ENCODE data around the gene RNASET2.
"Not testable (repeated sequence)": the region's sequence is repeated elsewhere in the genome, so short reads cannot be mapped to it uniquely, and the experiment has no call there.

The RNASET2 gene

DNA sequence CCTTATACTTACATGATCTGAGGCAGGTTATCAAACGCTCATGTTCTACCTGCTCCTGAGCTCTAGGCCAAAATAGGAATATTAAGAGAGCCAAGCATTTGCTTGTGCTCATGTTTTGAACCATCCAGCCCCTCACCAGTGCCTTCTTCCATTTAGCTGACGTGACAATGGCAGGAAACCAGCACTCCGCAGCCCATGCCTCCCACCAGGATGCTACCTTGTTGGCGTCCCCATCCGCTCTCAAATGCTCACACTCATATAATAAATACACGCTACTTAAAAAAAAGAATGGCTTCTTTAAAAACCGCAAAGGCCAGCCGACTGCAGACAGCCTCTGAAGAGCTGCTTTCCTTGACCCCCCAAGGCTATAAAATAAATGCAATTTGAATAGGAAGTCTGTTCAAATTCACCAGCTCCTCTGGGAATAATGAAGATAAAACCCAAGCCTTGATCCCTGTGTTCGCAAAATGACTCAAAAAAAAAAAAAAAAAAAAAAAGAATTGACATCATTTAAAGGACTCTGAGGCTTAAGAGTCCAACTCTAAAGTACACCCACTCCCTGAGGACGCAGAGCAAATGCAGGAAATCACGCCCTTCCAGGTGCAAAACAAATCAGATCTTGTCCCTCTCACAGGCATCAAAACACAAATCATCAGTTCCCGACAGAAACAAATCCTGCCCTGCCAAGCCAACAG is 29.0 kb downstream of the RNASET2 start:
- no peak for ATAC-seq

DNA sequence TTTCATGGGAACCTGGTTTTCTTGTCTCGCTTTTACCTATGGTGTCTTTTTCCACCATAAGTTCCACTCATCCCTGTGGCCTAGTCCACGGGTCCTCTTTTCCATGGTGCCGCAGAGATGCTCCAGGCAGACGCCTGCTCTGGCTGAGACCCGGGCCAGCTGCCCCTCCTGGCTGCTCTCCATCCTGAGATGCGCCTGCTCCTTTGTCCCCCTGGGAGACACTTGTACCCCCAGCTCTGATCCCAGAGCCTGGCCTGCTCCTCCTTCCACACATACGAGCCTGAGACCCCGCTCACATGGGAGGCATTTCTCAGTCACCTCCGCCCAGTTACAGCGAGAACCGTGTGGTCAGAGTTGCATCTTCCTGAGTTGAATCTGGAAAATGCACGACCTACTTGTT is 29.6 kb downstream of the RNASET2 start:
- ATAC-seq = no peak

DNA sequence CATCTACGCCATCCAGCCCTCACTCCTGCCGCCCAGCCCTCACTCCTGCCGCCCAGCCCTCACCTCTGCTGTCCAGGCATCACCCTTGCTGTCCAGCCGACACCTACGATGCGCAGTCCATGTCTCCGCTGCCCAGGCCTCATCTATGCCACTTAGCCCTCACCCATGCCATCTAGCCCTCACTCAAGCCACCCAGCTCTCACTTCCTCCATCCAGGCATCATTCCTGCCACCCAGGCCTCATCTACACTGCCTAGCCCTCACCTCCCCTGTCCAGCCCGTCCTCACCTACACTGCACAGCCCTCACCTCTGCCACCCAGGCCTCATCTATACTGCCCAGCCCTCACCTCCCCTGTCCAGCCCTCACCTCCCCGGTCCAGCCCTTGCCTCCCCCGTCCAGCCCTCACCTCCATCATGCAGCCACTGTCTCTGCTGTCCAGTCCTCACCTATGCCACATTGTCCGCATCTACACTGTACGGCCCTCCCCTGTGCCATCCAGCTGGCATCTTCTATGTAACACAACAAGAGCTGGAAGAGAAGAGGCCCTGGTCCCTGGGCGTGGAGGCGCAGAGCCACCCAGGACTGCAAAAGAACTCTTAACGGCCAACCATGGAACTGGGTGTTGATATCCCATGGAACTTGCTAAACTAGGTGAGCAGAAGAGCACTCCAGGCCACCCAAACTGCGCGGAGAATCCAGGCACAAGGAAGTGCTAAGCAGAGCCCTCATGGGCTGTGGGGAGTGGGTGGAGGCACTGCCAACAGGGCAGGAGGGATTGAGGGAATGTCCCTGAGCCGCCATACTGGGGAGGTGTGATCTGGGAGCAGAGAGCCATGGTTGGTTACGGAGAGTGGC is 31.0 kb downstream of the RNASET2 start:
- ATAC-seq = no peak

DNA sequence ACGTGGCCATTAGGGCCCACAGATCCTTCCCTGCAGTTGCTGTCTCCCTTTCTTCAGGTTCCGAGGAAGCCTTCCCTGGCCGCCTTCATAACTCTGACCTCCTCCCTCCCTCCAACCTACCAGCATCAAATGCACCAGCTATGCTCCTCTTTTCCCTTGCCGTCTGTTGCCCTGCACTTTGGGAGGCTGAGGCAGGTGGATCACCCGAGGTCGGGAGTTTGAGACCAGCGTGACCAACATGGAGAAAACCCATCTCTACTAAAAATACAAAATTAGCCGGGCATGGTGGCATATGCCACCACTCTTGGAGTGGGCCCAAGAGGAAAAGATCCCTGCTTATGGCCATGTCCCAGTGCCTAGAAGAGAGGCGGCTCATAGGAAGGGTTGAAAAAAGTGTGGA is 31.8 kb downstream of the RNASET2 start:
- ATAC-seq = no peak

DNA sequence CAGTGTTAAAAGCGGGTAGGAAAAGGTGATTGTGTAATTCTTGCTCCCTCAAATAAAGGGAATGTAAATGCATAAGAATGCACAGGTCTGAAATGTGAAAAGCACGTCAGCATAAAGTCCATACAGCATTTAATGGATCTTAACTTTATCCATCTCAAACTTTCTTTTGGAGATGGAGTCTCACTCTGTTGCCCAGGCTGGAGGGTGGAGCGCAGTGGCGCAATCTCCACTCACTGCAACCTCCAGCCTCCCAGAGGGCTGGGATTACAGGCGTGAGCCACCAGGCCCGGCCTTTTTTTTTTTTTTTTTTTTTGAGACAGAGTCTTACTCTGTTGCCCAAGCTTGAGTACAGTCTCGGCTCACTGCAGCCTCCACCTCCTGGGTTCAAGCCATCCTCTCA is 33.4 kb downstream of the RNASET2 start:
- ATAC-seq = no peak

DNA sequence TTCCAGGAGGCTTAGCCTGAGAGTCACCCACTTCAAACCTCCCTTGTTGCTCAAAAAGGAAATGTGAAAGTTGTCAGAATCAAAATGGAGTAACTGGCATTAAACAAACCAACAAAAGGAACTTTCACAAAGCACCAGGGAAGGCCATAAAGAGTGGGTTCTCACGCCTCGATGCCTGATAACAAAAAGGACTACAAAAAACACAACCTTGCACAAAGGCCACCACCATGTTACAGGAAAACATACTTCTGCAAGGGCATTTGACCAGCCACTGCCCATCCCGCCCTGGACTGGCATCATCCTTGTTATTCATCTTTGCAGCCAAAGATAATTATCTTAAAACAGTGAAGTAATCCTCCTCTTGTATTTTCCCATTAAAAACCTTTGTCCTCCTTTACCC is 34.8 kb downstream of the RNASET2 start:
- no peak for ATAC-seq

DNA sequence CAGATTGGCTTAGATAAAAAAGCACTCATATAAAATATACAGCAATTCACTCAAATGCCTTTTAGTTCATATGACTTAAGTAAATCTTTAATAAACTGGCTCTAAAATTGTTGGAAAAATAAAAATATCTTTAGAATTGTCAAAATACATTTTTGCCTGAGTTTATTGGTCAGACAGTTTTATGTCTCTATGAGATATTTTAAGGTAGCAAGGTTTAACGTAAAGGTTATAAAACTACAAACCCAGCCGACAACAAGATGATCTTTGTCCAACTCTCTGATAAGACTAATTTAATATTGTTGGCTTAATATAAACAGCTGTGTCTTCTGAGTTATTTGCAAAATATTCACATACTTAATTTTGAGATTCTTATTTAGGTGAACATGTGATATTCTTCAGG is 39.5 kb downstream of the RNASET2 start:
- ATAC-seq = no peak

DNA sequence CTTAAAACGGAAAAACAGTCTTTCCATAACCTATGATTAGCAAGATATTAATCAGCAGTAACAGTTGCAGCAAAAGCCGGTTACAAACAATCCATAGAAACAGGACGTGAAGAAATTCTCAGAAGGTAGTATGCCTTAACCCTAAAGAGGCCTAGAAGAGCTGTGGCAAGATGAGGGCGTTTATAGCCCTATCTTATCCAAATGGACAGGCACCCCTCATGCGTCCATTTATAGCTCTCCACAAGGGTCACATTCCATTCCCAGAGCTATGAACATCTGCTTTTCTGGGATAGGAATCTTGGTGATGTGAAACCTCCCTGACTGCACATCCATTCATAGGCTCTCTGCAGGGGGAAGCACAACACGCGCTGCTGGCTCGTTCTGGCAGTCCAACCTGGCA is 40.9 kb downstream of the RNASET2 start:
- ATAC-seq = not testable (repeated sequence)

DNA sequence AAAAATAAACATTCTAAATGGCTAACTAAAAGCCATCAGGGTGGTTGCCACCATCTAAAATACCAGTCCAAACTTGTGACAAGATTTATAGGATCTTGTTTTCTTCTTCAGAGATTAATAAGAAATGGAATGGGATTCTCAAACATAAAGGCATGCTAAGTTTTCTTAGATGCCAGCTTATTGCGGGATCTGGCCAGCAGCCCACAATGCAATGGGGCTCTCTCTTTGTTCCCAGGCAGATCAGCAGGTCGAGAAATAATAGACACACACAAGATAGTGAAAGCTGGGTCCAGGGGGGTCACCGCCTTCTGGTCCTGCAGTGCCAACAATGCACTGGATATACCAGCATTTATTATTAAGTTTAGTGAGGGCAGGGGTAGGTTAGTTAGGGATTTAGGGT is 41.4 kb downstream of the RNASET2 start:
- ATAC-seq = not testable (repeated sequence)

DNA sequence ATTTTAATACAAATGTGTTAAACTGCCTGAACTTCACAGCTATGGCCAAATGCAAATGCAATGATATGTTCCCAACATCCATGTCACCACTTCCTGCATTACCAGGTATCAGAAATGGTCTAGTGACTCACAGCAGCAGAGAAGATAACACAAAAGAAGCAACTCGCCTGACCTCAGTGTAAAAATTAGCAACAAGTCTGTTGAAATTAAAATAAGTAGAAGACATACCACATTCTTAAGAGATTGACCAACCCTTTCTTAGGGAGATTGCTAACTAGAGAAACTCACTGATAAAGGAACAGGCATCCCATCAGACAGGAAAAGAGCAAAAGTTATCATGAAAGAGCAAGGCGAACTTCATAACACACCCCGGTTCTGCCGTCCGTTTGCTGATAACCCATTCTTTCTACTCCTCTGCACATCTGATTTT is 45.1 kb downstream of the RNASET2 start:
- ATAC-seq = no peak

DNA sequence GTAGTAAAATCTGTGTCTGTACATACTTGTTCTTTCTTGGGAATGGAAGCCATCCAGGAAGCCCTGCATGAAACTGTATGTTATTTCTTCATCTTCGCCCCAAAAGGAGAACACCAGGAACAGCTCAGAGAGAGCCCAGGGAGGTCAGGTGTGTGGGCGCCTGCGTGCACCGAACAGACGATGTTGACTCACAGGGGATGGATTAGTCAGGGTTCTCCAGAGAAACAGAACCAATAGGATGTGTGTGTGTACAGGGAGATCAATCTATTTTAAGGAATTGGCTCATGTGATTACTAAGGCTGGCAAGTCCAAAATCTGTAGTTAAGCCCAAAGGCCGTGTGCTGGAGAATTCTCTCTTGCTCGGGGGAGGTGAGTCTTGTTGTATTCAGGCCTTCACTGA is 45.7 kb downstream of the RNASET2 start:
- peak in 1 of 2 donors; percentile 58 for ATAC-seq

DNA sequence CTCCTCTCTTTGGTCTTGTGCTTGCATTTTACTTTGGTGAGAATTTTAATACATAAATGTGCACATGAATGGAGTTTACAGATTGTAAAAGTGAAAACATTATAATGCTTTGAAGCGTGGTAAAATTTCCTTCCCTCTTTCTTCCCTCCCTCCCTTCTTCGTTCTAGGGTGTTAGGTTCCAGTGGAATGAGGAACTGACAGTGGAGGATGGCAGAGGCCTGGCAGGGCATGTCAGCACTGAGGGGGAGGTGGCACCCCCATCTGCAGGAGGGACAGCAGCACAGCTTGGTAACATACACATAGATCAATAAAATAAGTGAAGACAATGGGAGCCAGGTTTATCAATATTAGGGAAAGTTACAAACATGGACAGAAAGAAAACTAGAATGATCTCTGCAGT is 47.5 kb downstream of the RNASET2 start:
- no peak for ATAC-seq

DNA sequence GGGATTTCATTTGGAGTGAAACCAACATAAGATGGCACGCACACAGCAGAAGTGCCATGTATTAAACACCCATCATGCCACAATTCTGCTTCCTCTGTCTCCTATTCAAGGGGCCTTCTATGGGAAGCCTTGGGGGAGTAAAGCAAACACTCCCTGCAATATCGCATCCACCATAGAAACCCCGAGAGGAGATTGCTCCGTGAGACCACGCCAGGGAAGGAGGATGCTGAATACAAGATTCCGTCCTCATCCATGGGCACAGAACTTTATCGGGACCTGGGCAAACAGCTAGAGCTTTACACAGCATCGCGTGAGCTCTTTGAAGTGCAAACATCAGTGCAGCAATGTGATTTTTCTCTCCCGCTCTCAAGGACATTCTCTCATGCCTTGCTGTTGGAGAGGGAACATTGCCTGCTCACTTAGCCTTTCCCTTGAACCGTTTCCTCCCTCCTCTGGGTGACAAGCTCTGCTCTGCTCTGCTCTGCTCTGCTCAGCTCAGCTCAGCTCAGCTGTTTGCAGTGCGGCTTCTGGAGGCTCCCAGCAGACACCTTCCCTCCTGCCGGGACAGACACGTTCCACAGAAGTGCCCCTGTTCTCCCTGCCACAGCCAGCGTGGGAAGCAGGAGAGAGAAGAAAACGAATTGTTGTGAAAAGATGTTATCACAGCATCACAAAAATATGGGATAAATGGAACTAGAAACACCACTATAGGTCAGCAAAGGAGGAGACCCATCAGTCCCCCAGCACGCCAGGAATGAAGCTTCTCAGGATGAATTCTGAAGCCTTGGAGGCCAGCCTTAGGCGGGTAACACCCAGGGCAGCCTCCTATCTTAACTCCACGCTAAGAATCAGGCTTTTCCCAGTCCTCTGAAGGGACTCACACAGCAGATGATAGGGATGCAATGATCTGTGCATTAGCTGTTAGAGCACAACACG is 48.2 kb downstream of the RNASET2 start:
- no peak for ATAC-seq

DNA sequence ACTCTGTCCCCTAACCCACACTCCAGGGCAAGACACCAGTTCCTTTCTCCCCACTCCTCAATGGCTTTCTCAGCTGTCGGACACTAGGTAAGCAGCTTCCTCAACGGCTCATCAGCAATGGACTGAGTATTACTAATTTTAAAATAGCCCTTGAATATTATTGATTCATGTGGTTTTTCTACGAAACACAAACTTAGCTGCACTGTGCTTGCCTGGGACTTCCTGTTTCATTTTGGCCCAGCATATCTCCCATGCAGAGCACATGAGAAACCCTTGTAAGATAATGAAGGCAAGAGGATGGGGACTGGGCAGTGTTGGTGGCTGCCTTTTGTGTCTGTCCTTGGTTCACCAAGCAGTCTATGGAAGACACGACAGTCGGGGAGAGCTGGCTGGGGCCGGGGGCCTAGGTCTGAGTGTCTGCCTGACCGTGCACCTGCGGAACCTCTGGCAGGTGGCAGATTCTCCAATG is 48.9 kb downstream of the RNASET2 start:
- peak; percentile 54 to 65 for ATAC-seq

DNA sequence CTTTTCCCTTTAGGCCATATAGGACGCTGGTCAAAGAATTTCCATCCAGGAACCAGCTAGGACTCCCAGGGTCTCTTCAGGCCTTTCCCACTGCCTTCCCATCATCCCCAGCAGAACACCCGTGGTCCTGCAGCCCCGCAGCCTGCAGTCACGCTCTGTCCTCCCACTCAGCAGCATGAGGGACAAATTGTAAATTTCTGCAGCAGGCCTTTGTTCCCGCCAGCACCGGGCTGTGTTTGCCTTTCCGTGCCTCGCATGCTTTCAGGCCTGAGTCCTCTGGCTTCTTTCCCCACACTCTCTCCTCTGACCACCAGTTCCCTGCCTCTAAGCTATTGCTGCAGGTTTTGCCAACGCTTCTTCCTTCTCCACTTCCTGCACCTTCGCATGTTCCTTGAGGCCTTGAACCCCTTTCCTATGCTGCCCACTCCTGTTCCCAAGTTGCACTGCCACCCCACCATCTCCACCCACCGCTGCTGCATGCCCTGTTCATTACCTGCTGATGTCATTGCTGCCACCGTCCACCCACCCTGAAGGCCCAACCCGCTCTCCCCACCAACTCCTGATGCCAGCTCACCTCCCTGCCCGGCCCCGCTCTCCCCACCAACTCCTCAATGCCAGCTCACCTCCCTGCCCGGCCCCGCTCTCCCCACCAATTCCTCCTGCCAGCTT is 49.8 kb downstream of the RNASET2 start:
- ATAC-seq = no peak

DNA sequence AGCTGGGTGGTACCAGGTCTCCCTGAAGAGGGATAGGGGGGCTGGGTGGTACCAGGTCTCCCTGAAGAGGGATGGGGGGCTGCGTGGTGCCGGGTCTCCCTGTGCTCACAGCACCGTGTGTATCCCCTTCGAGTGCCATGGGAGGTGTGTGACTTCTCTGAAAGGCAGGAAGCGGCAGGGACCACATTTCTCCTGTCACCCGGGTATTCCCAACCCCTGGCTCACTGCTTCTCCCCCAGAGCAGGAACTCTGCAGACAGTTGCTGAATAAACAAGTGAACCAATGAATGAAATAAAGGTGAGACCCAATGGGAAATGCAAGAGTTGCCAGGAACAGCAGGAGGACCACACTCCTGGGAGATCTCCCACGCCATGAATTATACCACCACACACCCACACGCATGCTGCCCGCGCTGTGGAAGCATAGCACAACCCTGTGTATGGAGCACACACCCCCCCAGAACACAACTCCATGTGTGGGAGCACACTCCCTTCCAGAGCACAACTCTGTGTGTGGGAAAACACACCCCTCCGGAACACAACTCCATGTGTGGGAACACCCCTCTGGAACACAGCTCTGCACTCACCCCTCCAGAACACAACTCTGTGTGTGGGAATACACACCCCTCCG is 50.7 kb downstream of the RNASET2 start:
- ATAC-seq = no peak

DNA sequence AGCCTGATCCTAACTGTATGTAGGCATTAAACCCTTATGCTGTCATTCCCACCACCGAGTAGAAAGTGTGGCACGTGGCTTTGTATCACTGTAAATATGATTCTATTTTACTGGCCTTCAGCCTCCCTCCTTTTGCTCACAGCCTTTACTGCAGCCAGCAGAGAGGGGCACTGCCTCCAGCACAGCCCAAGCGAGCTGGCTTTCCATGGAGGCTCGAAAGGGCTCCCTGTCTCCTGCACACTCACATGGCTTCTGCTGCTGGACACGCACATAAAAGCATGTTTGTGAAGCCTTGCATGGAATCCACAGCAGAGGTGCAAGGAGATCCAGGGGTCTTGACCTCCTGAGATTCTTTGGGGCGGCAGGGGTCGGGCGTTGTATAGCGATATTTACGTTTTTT is 51.3 kb downstream of the RNASET2 start:
- no peak for ATAC-seq

DNA sequence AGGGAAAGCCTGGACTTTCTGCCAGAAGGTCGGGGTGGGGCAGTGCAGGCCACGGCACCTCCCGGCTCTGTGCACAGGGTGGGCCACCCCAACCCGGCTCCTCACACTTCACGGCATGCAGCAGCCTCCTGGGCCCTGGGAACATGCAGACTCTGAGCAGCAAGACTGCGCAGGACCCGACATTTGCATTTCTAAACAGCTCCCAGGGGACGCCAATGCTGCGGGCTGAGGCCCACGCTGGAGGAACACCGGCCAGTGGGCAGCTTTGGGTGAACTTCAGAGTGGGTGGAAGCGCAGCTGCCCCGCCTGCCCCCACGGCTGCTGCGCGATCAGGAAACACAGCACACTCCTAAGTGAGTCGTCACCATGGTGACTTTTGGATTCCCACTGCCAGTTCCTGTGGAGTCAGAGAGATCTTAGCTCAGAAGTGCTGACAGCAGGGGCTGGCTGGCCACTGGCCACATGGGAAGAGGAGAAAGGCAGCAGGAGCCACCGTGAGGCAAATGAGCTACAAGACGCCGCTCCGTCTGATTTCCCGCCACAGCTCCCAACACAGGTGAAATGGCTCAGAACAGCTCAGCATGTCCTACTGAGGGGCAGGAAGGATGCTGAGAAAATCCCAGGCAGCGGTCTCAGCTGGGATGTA is 52.1 kb downstream of the RNASET2 start:
- ATAC-seq = no peak

DNA sequence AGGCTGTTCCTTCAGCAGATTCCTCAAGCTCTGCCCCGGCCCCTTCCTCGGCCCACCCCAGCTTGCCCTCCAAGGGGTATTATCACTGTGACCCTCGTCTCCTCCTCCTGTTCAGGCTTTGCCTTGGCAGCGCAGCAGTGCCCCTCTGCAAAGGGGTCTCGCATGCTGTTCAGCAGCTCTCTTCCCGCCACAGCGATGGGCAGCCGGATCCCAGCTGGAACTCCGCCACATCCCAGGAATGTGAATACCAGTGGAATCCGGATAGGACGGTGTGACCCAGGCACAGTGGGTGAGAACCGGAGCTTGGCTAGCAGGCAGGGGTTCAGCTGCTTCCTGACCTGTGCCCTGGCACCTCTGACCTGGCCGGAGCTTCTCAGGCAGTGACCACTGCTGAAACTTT is 52.9 kb downstream of the RNASET2 start:
- ATAC-seq = no peak

DNA sequence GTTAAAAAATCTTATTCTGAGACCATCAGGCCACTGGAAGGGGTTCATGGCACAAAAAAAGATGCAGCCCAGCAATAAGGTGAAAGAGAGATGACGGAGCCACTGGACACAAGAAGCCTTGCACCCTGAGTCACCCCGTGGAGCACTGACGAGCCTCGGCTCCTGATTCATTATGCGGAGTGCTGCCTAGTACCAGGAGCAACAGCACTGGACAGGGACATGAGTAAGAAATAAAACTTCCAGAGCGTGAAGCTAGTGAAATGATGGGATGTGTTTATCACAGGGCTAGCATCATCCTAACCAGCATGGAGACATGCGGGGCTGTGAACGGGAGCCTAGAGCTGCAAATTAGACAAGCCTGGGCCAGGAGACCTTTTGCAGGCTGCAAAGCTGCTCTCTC is 53.3 kb downstream of the RNASET2 start:
- no peak for ATAC-seq

DNA sequence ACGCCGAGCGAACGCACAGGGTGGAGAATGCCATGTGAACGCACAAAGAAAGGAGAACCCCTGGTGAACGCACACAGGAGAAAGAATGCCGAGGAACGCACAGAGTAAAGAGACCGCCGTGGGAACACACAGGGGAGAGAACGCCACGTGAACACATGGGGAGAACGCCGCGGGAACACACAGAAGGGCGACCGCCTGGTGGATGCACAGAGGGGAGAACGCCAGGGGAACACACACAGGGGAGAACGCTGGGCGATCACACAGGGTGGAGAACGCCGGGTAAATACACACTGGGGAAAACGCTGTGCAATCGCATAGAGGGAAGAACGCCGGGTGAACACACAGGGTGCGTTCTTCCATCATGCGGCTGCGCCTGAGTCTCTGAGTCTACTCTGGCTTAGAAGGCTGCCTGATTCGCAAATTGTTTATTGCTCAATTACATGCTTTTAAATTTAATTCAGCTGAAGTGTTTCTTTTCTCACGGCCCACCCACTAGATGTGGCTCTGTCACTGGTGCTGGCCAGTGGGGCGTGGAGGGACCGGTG is 54.1 kb downstream of the RNASET2 start:
- ATAC-seq = no peak
